Trophoblast cell (in vitro differentiated cells and primary cell): ENCODE data around the gene SFRP5.

ENCODE experiments used
- DNase-seq, 2 donors: peaks; one replicate each; pipeline ENCODE4 v3.0.0-alpha.2; 2016
- H2AFZ ChIP-seq: 2 replicates; pipeline ENCODE4 v1.6.1; 2013; ENCODE audit warnings: low read length, moderate library complexity, mild to moderate bottlenecking; ENCODE audit not compliant: insufficient read depth, poor library complexity
- H2AK5ac ChIP-seq: 2 replicates; pipeline ENCODE4 v1.6.1; 2013; ENCODE audit warnings: mild to moderate bottlenecking, low read length
- H2BK120ac ChIP-seq: 2 replicates; pipeline ENCODE4 v1.6.1; 2013; ENCODE audit warnings: low read length, mild to moderate bottlenecking, moderate library complexity; ENCODE audit not compliant: insufficient read depth, poor library complexity
- H2BK12ac ChIP-seq: 2 replicates; pipeline ENCODE4 v1.6.1; 2013; ENCODE audit warnings: mild to moderate bottlenecking, low read length, moderate library complexity
- H2BK5ac ChIP-seq: 2 replicates; pipeline ENCODE4 v1.6.1; 2013; ENCODE audit warnings: low read length, low read depth, moderate library complexity, mild to moderate bottlenecking; ENCODE audit not compliant: poor library complexity
- H3K14ac ChIP-seq: 2 replicates; pipeline ENCODE4 v1.6.1; 2013; ENCODE audit warnings: mild to moderate bottlenecking, low read length
- H3K18ac ChIP-seq: 2 replicates; pipeline ENCODE4 v1.6.1; 2013; ENCODE audit warnings: mild to moderate bottlenecking, low read length
- H3K23ac ChIP-seq: 2 replicates; pipeline ENCODE4 v1.6.1; 2013; ENCODE audit warnings: low read length
- H3K27ac ChIP-seq: 2 replicates; pipeline ENCODE4 v1.5.1; 2013; ENCODE audit warnings: low read depth, mild to moderate bottlenecking, inconsistent platforms, low read length, moderate library complexity
- H3K27me3 ChIP-seq: 2 replicates; pipeline ENCODE4 v1.6.1; 2013; ENCODE audit warnings: inconsistent platforms, mild to moderate bottlenecking, low read length, moderate library complexity; ENCODE audit not compliant: insufficient read depth
- H3K36me3 ChIP-seq, 2 experiments: 1 replicate in 1 of 2; 2 replicates in 1 of 2; pipeline ENCODE4 v1.6.1; 2013; ENCODE audit warnings: low read length in 2 of 2, mild to moderate bottlenecking in 2 of 2, moderate library complexity in 1 of 2; ENCODE audit not compliant: insufficient read depth in 2 of 2, control insufficient read depth in 1 of 2
- H3K4ac ChIP-seq: 2 replicates; pipeline ENCODE4 v1.6.1; 2013; ENCODE audit warnings: low read depth, mild to moderate bottlenecking, low read length, moderate library complexity
- H3K4me1 ChIP-seq, 2 experiments: 1 replicate in 1 of 2; 2 replicates in 1 of 2; pipeline ENCODE4 v1.6.1; 2013; ENCODE audit warnings: low read length in 2 of 2, mild to moderate bottlenecking in 2 of 2, moderate library complexity in 1 of 2; ENCODE audit not compliant: insufficient read depth in 2 of 2, control insufficient read depth in 1 of 2
- H3K4me2 ChIP-seq: 2 replicates; pipeline ENCODE4 v1.6.1; 2013; ENCODE audit warnings: inconsistent platforms, mild to moderate bottlenecking, low read length, moderate library complexity
- H3K4me3 ChIP-seq: 2 replicates; pipeline ENCODE4 v1.5.1; 2013; ENCODE audit warnings: mild to moderate bottlenecking, low read depth, low read length, inconsistent platforms
- H3K79me1 ChIP-seq: one replicate; pipeline ENCODE4 v1.6.1; 2013; ENCODE audit warnings: low read length
- H3K79me2 ChIP-seq: 2 replicates; pipeline ENCODE4 v1.6.1; 2013; ENCODE audit warnings: low read length, mild to moderate bottlenecking; ENCODE audit not compliant: control insufficient read depth, insufficient read depth, poor library complexity
- H3K9ac ChIP-seq: 2 replicates; pipeline ENCODE4 v1.6.1; 2013; ENCODE audit warnings: mild to moderate bottlenecking, low read length
- H3K9me3 ChIP-seq: 2 replicates; pipeline ENCODE4 v1.6.1; 2013; ENCODE audit warnings: low read depth, mild to moderate bottlenecking, control low read depth, inconsistent platforms, low read length; ENCODE audit not compliant: insufficient read depth
- H4K12ac ChIP-seq: 2 replicates; pipeline ENCODE4 v1.6.1; 2013; ENCODE audit warnings: low read depth, mild to moderate bottlenecking, low read length, moderate library complexity
- H4K8ac ChIP-seq: 2 replicates; pipeline ENCODE4 v1.6.1; 2013; ENCODE audit warnings: low read depth, mild to moderate bottlenecking, low read length, moderate library complexity
- H4K91ac ChIP-seq: one replicate; pipeline ENCODE4 v1.6.1; 2013; ENCODE audit warnings: low read depth, mild to moderate bottlenecking, low read length, moderate library complexity
- WGBS: extraction: QIAGEN DNeasy Blood & Tissue Kit; methylation state at CpG from one replicate; pipeline ENCODE4 v1.1.7; 2013; ENCODE audit warnings: missing lambda C conversion rate; ENCODE audit not compliant: insufficient read length, insufficient coverage; ENCODE audit errors: extremely low coverage; 5-methylcytosine and 5-hydroxymethylcytosine counted together

Gene SFRP5

DNA sequence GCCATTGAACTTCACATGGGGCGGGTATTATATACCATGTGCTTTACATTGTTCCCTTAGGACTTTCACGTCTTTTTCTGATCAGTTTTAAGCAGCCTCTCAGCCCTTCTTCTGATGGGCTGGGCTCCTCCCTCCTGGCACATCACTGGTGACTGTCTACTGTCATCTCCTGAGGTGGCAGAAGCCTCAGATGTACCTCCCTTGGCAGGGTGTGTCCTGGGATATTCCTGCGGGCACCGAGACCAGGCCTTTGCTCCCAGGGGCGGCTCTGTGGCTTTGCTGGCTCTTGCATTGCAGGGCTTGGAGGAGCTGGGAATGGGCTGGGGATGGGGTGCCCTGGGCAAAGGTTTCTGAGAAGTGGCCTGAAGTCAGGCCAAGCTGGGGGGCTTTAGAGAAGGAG is 43.2 kb upstream of the SFRP5 start:
- no peak for DNase-seq
- Histone ChIP-seq H4K8ac (no peak overlapping the region), H2BK12ac (no peak overlapping the region), H3K27me3 (no peaks in the 10 kb centered on the region), H3K14ac (no peak overlapping the region), H2BK5ac (no peak overlapping the region), H2AK5ac (no peak overlapping the region), H2AFZ (no peak overlapping the region), H3K9ac (no peak overlapping the region), H3K4me2 (no peak overlapping the region), H3K4ac (no peak overlapping the region), H3K4me3 (no peak overlapping the region), H3K4me1 (no peaks in the 10 kb centered on the region), H3K9me3 (no peaks in the 10 kb centered on the region), H3K79me1 (no peaks in the 10 kb centered on the region), H3K79me2 (no peaks in the 10 kb centered on the region), H3K27ac (no peak overlapping the region), H2BK120ac (no peak overlapping the region), H4K12ac (no peak overlapping the region), H3K36me3 (no peaks in the 10 kb centered on the region), H4K91ac (no peak overlapping the region), H3K18ac (no peak overlapping the region), H3K23ac (no peak overlapping the region)
- no CpG with 5 or more reads among the region's 5 CpGs for WGBS

DNA sequence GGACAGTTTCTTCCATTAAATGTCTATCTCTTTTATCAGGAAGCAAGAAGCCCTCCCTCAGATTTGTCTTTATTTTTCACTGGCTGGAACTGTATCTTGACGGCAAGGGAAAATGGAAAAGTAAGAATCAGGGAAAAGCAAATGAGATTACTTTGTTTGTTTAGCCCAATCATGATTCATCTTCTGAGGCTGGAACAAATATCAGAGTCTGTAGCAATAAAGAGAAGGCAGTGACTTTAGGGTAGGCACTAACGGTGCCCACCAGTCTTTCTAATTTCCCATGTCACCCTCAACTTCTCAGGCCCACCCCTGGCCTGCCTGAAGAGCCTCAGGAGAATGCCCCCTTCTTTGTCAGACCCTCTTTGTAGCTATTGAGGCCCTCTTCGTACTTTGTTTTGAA is 41.5 kb upstream of the SFRP5 start:
- Histone ChIP-seq H3K79me2 (no peaks in the 10 kb centered on the region), H3K36me3 (no peaks in the 10 kb centered on the region), H4K91ac (no peak overlapping the region), H2BK120ac (no peak overlapping the region), H3K23ac (no peak overlapping the region), H3K4ac (no peak overlapping the region), H2BK5ac (no peak overlapping the region), H3K4me2 (no peak overlapping the region), H2BK12ac (no peak overlapping the region), H4K8ac (no peak overlapping the region), H3K4me1 (no peaks in the 10 kb centered on the region), H4K12ac (no peak overlapping the region), H2AK5ac (no peak overlapping the region), H3K9ac (no peak overlapping the region), H3K14ac (no peak overlapping the region), H3K79me1 (no peaks in the 10 kb centered on the region), H3K27ac (no peak overlapping the region), H3K27me3 (no peaks in the 10 kb centered on the region), H3K4me3 (no peak overlapping the region), H3K18ac (no peak overlapping the region), H2AFZ (no peak overlapping the region), H3K9me3 (no peaks in the 10 kb centered on the region)
- WGBS: no CpG with 5 or more reads among the region's 3 CpGs
- no peak for DNase-seq

DNA sequence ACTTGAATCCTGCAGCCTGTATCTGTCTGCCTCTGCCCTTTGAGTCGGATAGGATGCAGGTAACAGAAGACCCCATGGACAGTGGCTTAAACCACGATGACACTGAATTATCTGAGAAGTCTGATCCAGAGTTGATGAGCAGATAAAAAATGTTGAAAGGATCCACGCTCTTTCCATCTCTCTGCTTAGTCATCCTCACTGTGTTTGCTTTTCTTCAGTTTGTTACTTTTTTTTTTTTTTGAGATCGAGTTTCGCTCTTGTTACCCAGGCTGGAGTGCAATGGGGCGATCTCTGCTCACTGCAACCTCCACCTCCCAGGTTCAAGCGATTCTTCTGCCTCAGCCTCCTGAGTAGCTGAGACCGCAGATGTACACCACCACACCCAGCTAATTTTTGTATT is 40.9 kb upstream of the SFRP5 start:
- no peaks in the 10 kb centered on the region for H3K36me3 ChIP-seq
- H3K27me3 ChIP-seq: no peaks in the 10 kb centered on the region
- no peaks in the 10 kb centered on the region for H3K79me2 ChIP-seq
- no peak overlapping the region for H4K12ac ChIP-seq
- H2BK5ac ChIP-seq: no peak overlapping the region
- no peak overlapping the region for H3K18ac ChIP-seq
- no peaks in the 10 kb centered on the region for H3K79me1 ChIP-seq
- no peak overlapping the region for H2BK12ac ChIP-seq
- H3K9ac ChIP-seq: no peak overlapping the region
- no peak overlapping the region for H3K4me3 ChIP-seq
- H2AFZ ChIP-seq: no peak overlapping the region
- H3K4me1 ChIP-seq: peaks cover 0 to 2% of the 10 kb centered on the region in 2 experiments
- no peak overlapping the region for H4K91ac ChIP-seq
- no CpG with 5 or more reads among the region's 8 CpGs for WGBS
- H3K4me2 ChIP-seq: no peak overlapping the region
- no peak overlapping the region for H3K4ac ChIP-seq
- no peak overlapping the region for H3K23ac ChIP-seq
- no peak overlapping the region for H4K8ac ChIP-seq
- H3K27ac ChIP-seq: no peak overlapping the region
- H2AK5ac ChIP-seq: no peak overlapping the region
- H2BK120ac ChIP-seq: no peak overlapping the region
- H3K9me3 ChIP-seq: no peaks in the 10 kb centered on the region
- DNase-seq: no peak
- no peak overlapping the region for H3K14ac ChIP-seq

DNA sequence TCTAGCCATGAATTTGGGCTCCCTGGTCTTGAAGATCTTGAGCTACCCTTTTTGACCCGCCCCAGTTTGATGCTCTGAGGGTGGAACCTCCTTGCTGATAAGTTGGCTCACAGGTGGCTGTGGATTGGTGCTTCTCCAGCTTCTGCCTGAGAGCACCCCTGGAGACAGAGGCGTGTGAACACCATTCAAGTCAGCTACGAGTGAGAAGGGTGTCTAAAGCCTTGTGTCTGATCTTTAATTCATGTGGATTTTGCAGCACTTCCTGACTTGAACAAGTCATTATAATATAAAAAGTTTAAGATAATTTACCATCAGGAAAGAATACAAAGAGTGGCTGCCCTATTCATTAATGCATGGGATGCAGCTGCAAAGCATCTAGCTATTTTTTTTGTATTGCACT is 40.2 kb upstream of the SFRP5 start:
- Histone ChIP-seq H2BK12ac (no peak overlapping the region), H3K14ac (no peak overlapping the region), H3K4me3 (no peak overlapping the region), H3K9ac (no peak overlapping the region), H3K4me1 (peaks cover 0 to 2% of the 10 kb centered on the region in 2 experiments), H3K4ac (no peak overlapping the region), H3K36me3 (no peaks in the 10 kb centered on the region), H2AK5ac (no peak overlapping the region), H3K27ac (no peak overlapping the region), H4K91ac (no peak overlapping the region), H3K23ac (no peak overlapping the region), H4K8ac (no peak overlapping the region), H2BK5ac (no peak overlapping the region), H3K18ac (no peak overlapping the region), H3K79me2 (no peaks in the 10 kb centered on the region), H3K79me1 (no peaks in the 10 kb centered on the region), H2BK120ac (no peak overlapping the region), H3K9me3 (no peaks in the 10 kb centered on the region), H2AFZ (no peak overlapping the region), H3K4me2 (no peak overlapping the region), H4K12ac (no peak overlapping the region), H3K27me3 (no peaks in the 10 kb centered on the region)
- whole genome bisulfite sequencing: no CpG with 5 or more reads among the region's 3 CpGs
- no peak for DNase-seq
